Glutamatergic neuron (in vitro differentiated cells): Measurements from ENCODE around the gene LMO7. TPM values are rescaled to one million over a fixed set of nuclear protein-coding genes. Genes with fewer than 3 reads are reported as not detected.

Experiments
- DNase-seq: peaks from one replicate; pipeline ENCODE4 v3.0.0; 2022
- H3K27ac Mint-ChIP-seq: one replicate; pipeline ENCODE4 v1.8.0; 2020; ENCODE audit warnings: mild to moderate bottlenecking, mixed read lengths, inconsistent platforms; ENCODE audit not compliant: unreplicated experiment
- H3K27me3 Mint-ChIP-seq: one replicate; pipeline ENCODE4 v1.8.0; 2020; ENCODE audit warnings: mild to moderate bottlenecking, moderate library complexity, mixed read lengths, inconsistent platforms; ENCODE audit not compliant: unreplicated experiment
- H3K36me3 Mint-ChIP-seq: one replicate; pipeline ENCODE4 v1.8.0; 2020; ENCODE audit warnings: mild to moderate bottlenecking, mixed read lengths, inconsistent platforms; ENCODE audit not compliant: unreplicated experiment
- H3K4me1 Mint-ChIP-seq: one replicate; pipeline ENCODE4 v1.8.0; 2020; ENCODE audit warnings: mild to moderate bottlenecking, low read depth, mixed read lengths, inconsistent platforms; ENCODE audit not compliant: unreplicated experiment
- H3K4me3 Mint-ChIP-seq: one replicate; pipeline ENCODE4 v1.8.0; 2020; ENCODE audit warnings: mild to moderate bottlenecking, mixed read lengths, inconsistent platforms; ENCODE audit not compliant: unreplicated experiment
- H3K9me3 Mint-ChIP-seq: one replicate; pipeline ENCODE4 v1.8.0; 2020; ENCODE audit warnings: mild to moderate bottlenecking, moderate library complexity, mixed read lengths, inconsistent platforms; ENCODE audit not compliant: unreplicated experiment
- total RNA-seq: library from RNA; stranded (reverse); fragmentation: NEBNext Ultra II Directional; extraction: Animal tissue kit (Norgen Biotek cat#: 25700); gene quantifications from one replicate; pipeline ENCODE4 v1.2.1, GENCODE V29; 2021; ENCODE audit not compliant: unreplicated experiment
- TF ChIP-seq, protein P1 (sequence below): fragments of 200-600 bp; sonication (generic); IDR thresholded peaks from one replicate; pipeline ENCODE4 v1.5.0; 2021; ENCODE audit not compliant: partially characterized antibody, unreplicated experiment

The LMO7 gene
- total RNA-seq, 1 donor from 2014 or later: 5.0 TPM

DNA sequence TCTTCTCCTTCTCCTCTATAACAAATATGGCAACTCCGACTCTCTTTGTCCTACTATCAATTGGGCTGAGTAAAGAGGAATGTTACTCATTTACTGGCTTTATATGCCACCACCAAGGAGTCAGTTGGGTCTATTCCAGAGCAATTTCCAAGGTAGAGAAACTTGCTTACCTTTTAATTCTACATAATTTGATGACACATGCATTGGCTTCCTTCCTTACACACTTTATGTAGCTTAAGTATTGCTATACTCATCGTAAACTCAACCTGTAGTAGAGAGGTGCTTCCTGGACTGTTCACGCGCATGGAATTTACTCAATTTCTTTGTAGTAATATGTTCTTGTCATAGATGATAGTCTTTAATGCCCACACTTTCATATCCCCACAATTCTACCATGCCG is 160.7 kb downstream of the LMO7 start:
- no peak overlapping the region for H3K4me3 Mint-ChIP-seq
- peaks cover 2% of the 10 kb centered on the region for H3K4me1 Mint-ChIP-seq
- H3K27ac Mint-ChIP-seq: no peak overlapping the region
- no peaks in the 10 kb centered on the region for H3K9me3 Mint-ChIP-seq
- no peaks in the 10 kb centered on the region for H3K27me3 Mint-ChIP-seq
- DNase-seq: no peak
- no peaks in the 10 kb centered on the region for H3K36me3 Mint-ChIP-seq
- TF ChIP-seq, protein P1, sequence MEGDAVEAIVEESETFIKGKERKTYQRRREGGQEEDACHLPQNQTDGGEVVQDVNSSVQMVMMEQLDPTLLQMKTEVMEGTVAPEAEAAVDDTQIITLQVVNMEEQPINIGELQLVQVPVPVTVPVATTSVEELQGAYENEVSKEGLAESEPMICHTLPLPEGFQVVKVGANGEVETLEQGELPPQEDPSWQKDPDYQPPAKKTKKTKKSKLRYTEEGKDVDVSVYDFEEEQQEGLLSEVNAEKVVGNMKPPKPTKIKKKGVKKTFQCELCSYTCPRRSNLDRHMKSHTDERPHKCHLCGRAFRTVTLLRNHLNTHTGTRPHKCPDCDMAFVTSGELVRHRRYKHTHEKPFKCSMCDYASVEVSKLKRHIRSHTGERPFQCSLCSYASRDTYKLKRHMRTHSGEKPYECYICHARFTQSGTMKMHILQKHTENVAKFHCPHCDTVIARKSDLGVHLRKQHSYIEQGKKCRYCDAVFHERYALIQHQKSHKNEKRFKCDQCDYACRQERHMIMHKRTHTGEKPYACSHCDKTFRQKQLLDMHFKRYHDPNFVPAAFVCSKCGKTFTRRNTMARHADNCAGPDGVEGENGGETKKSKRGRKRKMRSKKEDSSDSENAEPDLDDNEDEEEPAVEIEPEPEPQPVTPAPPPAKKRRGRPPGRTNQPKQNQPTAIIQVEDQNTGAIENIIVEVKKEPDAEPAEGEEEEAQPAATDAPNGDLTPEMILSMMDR: no peak

GRCh38 chr13:75797239-75797638 is 161.1 kb downstream of the LMO7 start:
- TF ChIP-seq, protein P1: no peak
- peaks cover 2% of the 10 kb centered on the region for H3K4me1 Mint-ChIP-seq
- no peak overlapping the region for H3K4me3 Mint-ChIP-seq
- H3K36me3 Mint-ChIP-seq: no peaks in the 10 kb centered on the region
- no peaks in the 10 kb centered on the region for H3K27me3 Mint-ChIP-seq
- H3K9me3 Mint-ChIP-seq: no peaks in the 10 kb centered on the region
- H3K27ac Mint-ChIP-seq: no peak overlapping the region
- DNase-seq: no peak

GRCh38 chr13:75797719-75798118 is 161.6 kb downstream of the LMO7 start:
- H3K9me3 Mint-ChIP-seq: no peaks in the 10 kb centered on the region
- no peaks in the 10 kb centered on the region for H3K36me3 Mint-ChIP-seq
- TF ChIP-seq, protein P1: no peak
- no peak overlapping the region for H3K4me3 Mint-ChIP-seq
- H3K27ac Mint-ChIP-seq: no peak overlapping the region
- H3K27me3 Mint-ChIP-seq: no peaks in the 10 kb centered on the region
- DNase-seq: no peak
- H3K4me1 Mint-ChIP-seq: peaks cover 2% of the 10 kb centered on the region

DNA sequence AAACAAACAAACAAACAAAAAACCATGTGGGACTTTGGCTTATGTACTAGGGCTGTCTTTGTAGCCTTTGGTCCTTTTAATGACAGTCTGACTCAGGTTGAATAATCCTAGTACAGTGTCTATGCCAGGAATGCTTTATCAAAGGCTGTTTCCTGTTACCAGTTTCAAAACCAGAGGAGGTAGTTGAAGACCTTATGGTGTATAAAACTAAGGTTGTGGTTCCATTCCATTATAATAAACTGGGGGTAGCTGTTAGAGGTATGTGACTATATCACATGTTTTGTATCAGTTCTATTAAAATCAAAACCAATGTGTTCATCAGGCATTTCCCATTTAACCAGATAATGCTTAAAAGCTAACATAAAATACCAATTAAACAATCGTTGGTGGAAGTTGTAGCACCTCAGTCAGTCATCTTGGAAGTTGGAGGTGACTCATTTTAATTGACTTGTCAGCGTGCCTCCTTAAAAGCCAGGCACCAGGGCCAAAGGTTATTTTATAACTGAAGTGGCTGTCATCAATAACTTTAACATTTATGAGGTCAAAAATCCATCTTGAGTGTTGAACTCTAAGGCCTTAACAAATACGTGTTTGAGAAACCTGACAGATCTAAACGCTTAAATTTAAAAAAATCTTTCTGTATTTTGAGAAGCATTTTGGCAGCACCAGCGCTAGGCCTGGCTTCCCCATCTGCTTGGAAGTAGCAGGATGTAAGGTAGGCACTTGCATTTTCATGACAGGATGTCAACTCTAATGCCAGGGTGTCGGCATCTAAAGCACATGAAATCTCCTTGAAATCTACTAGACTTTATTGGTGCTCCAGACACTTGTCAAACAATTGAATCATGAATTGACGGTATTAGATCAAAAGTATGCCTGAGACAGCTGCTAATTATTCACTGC is 162.5 kb downstream of the LMO7 start:
- no peaks in the 10 kb centered on the region for H3K27me3 Mint-ChIP-seq
- H3K4me3 Mint-ChIP-seq: no peak overlapping the region
- no peaks in the 10 kb centered on the region for H3K9me3 Mint-ChIP-seq
- H3K4me1 Mint-ChIP-seq: peaks cover 2% of the 10 kb centered on the region
- H3K36me3 Mint-ChIP-seq: no peaks in the 10 kb centered on the region
- no peak overlapping the region for H3K27ac Mint-ChIP-seq
- TF ChIP-seq, protein P1: no peak
- no peak for DNase-seq

DNA sequence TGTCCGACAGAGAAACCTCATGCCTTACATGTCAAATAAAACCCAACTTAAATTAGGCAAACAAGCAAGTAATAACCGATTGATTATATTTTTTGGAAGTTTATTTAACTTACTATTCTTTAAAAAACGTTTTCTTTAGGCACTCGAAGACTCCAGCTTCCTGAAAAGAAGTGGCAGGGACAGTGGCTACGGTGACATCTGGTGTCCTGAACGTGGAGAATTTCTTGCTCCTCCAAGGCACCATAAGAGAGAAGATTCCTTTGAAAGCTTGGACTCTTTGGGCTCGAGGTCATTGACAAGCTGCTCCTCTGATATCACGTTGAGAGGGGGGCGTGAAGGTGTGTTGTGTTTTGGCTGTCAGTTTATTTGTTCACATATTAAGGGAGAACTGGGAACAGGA is 164.4 kb downstream of the LMO7 start:
- Mint-ChIP-seq H3K27ac (no peak overlapping the region), H3K9me3 (no peaks in the 10 kb centered on the region), H3K27me3 (no peaks in the 10 kb centered on the region), H3K4me3 (no peak overlapping the region), H3K4me1 (no peaks in the 10 kb centered on the region), H3K36me3 (no peaks in the 10 kb centered on the region)
- no peak for DNase-seq
- TF ChIP-seq, protein P1: no peak
